ENCODE measurements around the gene BTBD1. TPM values are rescaled to one million over a fixed set of nuclear protein-coding genes. Genes with fewer than 3 reads are reported as not detected.

The BTBD1 gene
- polyA plus RNA-seq, 2 of the 4 experiments (the other 2 are of a cell fraction): 53.1 to 95.8 TPM

GRCh38 chr15:83112956-83113299 lies 45.9 kb upstream of the BTBD1 start:
- TF ChIP-seq JUN (IDR thresholded peaks at IDR 0.05) (no peak), CBX2 (IDR thresholded peaks at IDR 0.05; ENCODE audit: borderline replicate concordance, low read depth) (no peak), RCOR1 (IDR thresholded peaks at IDR 0.05; ENCODE audit: low read depth, low read length) (no peak), GATA3 (IDR thresholded peaks at IDR 0.05; ENCODE audit: borderline replicate concordance) (no peak), MAZ (IDR thresholded peaks at IDR 0.05; ENCODE audit: borderline replicate concordance, low read depth, low read length) (no peak), E2F6 (IDR thresholded peaks at IDR 0.05; ENCODE audit: borderline replicate concordance, low read depth) (no peak), KDM1A (IDR thresholded peaks at IDR 0.05; ENCODE audit: low read depth) (no peak), MAFK (IDR thresholded peaks at IDR 0.05; ENCODE audit: partially characterized antibody) (no peak), NPAS2 (CRISPR knock-in tag; IDR thresholded peaks at IDR 0.05; ENCODE audit: borderline replicate concordance) (no peak), ATOH8 (CRISPR knock-in tag; IDR thresholded peaks at IDR 0.05; ENCODE audit: low read depth) (no peak), HDAC2 (IDR thresholded peaks at IDR 0.05) (no peak), HEYL (CRISPR knock-in tag; IDR thresholded peaks at IDR 0.05) (no peak), CHD2 (IDR thresholded peaks at IDR 0.05; ENCODE audit: low read length, partially characterized antibody) (no peak), HOXB13 (CRISPR knock-in tag; IDR thresholded peaks at IDR 0.05; ENCODE audit: low read depth) (no peak), CEBPB (IDR thresholded peaks at IDR 0.05) (no peak), ELK1 (IDR thresholded peaks at IDR 0.05; ENCODE audit: low read depth, low read length) (no peak)
- TF ChIP-seq, protein P1, sequence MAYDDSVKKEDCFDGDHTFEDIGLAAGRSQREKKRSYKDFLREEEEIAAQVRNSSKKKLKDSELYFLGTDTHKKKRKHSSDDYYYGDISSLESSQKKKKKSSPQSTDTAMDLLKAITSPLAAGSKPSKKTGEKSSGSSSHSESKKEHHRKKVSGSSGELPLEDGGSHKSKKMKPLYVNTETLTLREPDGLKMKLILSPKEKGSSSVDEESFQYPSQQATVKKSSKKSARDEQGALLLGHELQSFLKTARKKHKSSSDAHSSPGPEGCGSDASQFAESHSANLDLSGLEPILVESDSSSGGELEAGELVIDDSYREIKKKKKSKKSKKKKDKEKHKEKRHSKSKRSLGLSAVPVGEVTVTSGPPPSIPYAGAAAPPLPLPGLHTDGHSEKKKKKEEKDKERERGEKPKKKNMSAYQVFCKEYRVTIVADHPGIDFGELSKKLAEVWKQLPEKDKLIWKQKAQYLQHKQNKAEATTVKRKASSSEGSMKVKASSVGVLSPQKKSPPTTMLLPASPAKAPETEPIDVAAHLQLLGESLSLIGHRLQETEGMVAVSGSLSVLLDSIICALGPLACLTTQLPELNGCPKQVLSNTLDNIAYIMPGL (CRISPR knock-in tag; IDR thresholded peaks at IDR 0.05; ENCODE audit: borderline replicate concordance): no peak
- TF ChIP-seq, protein P2, sequence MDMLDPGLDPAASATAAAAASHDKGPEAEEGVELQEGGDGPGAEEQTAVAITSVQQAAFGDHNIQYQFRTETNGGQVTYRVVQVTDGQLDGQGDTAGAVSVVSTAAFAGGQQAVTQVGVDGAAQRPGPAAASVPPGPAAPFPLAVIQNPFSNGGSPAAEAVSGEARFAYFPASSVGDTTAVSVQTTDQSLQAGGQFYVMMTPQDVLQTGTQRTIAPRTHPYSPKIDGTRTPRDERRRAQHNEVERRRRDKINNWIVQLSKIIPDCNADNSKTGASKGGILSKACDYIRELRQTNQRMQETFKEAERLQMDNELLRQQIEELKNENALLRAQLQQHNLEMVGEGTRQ (IDR thresholded peaks at IDR 0.05): no peak
- TF ChIP-seq, protein P3, sequence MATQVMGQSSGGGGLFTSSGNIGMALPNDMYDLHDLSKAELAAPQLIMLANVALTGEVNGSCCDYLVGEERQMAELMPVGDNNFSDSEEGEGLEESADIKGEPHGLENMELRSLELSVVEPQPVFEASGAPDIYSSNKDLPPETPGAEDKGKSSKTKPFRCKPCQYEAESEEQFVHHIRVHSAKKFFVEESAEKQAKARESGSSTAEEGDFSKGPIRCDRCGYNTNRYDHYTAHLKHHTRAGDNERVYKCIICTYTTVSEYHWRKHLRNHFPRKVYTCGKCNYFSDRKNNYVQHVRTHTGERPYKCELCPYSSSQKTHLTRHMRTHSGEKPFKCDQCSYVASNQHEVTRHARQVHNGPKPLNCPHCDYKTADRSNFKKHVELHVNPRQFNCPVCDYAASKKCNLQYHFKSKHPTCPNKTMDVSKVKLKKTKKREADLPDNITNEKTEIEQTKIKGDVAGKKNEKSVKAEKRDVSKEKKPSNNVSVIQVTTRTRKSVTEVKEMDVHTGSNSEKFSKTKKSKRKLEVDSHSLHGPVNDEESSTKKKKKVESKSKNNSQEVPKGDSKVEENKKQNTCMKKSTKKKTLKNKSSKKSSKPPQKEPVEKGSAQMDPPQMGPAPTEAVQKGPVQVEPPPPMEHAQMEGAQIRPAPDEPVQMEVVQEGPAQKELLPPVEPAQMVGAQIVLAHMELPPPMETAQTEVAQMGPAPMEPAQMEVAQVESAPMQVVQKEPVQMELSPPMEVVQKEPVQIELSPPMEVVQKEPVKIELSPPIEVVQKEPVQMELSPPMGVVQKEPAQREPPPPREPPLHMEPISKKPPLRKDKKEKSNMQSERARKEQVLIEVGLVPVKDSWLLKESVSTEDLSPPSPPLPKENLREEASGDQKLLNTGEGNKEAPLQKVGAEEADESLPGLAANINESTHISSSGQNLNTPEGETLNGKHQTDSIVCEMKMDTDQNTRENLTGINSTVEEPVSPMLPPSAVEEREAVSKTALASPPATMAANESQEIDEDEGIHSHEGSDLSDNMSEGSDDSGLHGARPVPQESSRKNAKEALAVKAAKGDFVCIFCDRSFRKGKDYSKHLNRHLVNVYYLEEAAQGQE (IDR thresholded peaks at IDR 0.05): no peak
- no peak overlapping the region for H3K4me2 ChIP-seq
- FAIRE-seq (no peak), ATAC-seq (no peak), DNase-seq (ENCODE audit: low read depth in 1 of 2, low spot score in 1 of 2) (no peak)
- POLR2A ChIA-PET: no interaction called here
- no peak overlapping the region for H3K27ac ChIP-seq
- no peaks in the 10 kb centered on the region for H3K9me3 ChIP-seq
- H3K4me1 ChIP-seq: peaks cover 5% of the 10 kb centered on the region; the same call in 1 of the 3 replicates
- H3K4me3 ChIP-seq: no peak overlapping the region
- 40% methylated on average over 3 of the region's 3 CpGs for WGBS (ENCODE audit: missing lambda C conversion rate)
- CTCF ChIA-PET: interaction anchor here (1.4 kb wide), 1 partner anchor 16 kb away, joined by 3 read pairs; no protein-coding TSS in a partner anchor

Data from A549 (cell line).